ENCODE measurements around the gene FSHR. TPM values are rescaled to one million over a fixed set of nuclear protein-coding genes. Genes with fewer than 3 reads are reported as not detected.

The FSHR gene
- total and polyA plus RNA-seq, 4 donors: not detected

DNA sequence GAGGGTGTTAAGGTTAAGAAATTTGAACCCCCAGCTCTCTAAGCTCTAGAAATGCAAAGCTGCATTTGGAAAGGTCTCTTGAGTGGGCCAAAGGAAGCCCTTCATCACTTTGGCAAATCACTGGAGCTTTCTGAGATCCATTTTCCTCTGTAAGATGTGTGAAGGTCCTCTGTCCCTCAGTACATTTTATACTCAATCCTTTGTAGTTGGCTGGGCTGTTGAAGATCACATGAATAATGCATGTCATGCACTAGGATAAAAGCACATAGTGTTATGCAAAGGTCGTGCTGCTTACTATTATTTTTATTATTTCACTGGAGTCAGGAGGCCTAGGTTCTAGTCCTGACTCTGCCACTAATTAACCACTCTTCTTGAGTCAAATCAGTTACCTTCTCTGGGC is 124.9 kb downstream of the FSHR start (continued):
- TF ChIP-seq, protein P1, sequence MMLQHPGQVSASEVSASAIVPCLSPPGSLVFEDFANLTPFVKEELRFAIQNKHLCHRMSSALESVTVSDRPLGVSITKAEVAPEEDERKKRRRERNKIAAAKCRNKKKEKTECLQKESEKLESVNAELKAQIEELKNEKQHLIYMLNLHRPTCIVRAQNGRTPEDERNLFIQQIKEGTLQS (IDR thresholded peaks at IDR 0.05): no peak
- no peak for TF ChIP-seq TAF1 (conservative IDR thresholded peaks at IDR 0.05)
- no peak for TF ChIP-seq NR2F2 (IDR thresholded peaks at IDR 0.05)

DNA sequence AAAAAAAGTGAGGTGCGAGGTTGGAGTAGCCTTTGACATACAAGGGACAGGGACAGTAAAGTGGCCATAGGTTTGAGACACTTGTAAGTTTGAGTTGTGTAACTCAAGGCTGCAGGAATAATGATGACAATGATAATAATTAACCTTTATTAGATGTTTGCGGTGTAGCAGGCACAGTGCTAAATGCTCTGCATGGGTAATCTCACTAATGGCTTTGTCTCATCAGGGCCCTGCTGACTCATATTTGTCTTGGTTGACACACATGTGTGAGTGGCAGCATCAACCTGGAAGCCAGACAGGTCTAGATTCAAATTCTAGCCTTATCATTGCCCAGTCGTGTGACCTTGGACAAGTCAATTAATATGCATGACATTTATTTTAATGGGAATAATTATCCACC is 126.2 kb downstream of the FSHR start:
- TF ChIP-seq YY1 (IDR thresholded peaks at IDR 0.05) (no peak), TAF1 (conservative IDR thresholded peaks at IDR 0.05) (no peak), RAD21 (IDR thresholded peaks at IDR 0.05) (no peak)
- TF ChIP-seq, protein P2, sequence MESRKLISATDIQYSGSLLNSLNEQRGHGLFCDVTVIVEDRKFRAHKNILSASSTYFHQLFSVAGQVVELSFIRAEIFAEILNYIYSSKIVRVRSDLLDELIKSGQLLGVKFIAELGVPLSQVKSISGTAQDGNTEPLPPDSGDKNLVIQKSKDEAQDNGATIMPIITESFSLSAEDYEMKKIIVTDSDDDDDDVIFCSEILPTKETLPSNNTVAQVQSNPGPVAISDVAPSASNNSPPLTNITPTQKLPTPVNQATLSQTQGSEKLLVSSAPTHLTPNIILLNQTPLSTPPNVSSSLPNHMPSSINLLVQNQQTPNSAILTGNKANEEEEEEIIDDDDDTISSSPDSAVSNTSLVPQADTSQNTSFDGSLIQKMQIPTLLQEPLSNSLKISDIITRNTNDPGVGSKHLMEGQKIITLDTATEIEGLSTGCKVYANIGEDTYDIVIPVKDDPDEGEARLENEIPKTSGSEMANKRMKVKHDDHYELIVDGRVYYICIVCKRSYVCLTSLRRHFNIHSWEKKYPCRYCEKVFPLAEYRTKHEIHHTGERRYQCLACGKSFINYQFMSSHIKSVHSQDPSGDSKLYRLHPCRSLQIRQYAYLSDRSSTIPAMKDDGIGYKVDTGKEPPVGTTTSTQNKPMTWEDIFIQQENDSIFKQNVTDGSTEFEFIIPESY (IDR thresholded peaks at IDR 0.05): no peak
- no peaks in the 10 kb centered on the region for H3K9me3 ChIP-seq (ENCODE audit: control insufficient read depth in 4 of 4, low read length in 3 of 4)
- WGBS: 83% methylated on average over 3 of the region's 3 CpGs
- no peak overlapping the region for H3K27ac ChIP-seq (ENCODE audit: low read depth in 1 of 2, low read length in 2 of 2)
- no peak for DNase-seq (ENCODE audit: low spot score)
- H3K36me3 ChIP-seq (ENCODE audit: control insufficient read depth in 4 of 4, insufficient read depth in 3 of 4, low read depth in 1 of 4, low read length in 3 of 4): no peaks in the 10 kb centered on the region
- H3K9ac ChIP-seq (ENCODE audit: low read depth in 1 of 2, low read length in 2 of 2): no peak overlapping the region
- no peaks in the 10 kb centered on the region for H3K27me3 ChIP-seq (ENCODE audit: control insufficient read depth in 4 of 4, insufficient read depth in 4 of 4, low read length in 3 of 4)
- H3K4me3 ChIP-seq (ENCODE audit: low read depth in 1 of 3, low read length in 3 of 3): no peak overlapping the region
- H3K4me1 ChIP-seq (ENCODE audit: control insufficient read depth in 4 of 4, insufficient read depth in 4 of 4, low read length in 3 of 4): no peaks in the 10 kb centered on the region

DNA sequence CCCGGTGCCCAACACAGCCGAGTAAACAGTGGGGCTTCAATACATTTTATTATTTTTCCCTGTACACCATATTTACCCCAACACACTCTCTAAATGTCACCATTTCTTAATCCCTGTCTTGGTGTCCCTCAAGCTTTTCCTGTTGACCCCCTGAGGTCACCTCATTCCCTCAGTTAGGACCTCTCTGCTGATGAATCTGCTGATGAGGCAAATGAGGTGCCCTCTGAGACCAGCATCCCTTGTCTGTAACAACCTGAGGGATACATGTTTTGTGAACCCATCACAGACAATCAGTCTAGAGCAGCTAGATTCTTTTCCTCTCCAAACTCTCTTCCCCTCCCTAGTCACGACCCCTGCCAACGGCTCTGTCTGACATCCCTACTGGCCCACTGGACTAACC is 127.6 kb downstream of the FSHR start:
- no peaks in the 10 kb centered on the region for H3K27me3 ChIP-seq (ENCODE audit: control insufficient read depth in 4 of 4, insufficient read depth in 4 of 4, low read length in 3 of 4)
- no peak for DNase-seq (ENCODE audit: low spot score)
- H3K9ac ChIP-seq (ENCODE audit: low read depth in 1 of 2, low read length in 2 of 2): no peak overlapping the region
- 75% methylated on average over 4 of the region's 4 CpGs for WGBS
- no peaks in the 10 kb centered on the region for H3K36me3 ChIP-seq (ENCODE audit: control insufficient read depth in 4 of 4, insufficient read depth in 3 of 4, low read depth in 1 of 4, low read length in 3 of 4)
- TF ChIP-seq EGR1 (IDR thresholded peaks at IDR 0.05; ENCODE audit: low read depth in 2 of 2) (no peak), GABPA (IDR thresholded peaks at IDR 0.05 in 1 of 2, conservative IDR thresholded peaks at IDR 0.05 in 1 of 2) (no peak), FOXA1 (IDR thresholded peaks at IDR 0.05) (no peak), HNF4G (IDR thresholded peaks at IDR 0.05) (no peak), RAD21 (IDR thresholded peaks at IDR 0.05) (no peak), TAF1 (conservative IDR thresholded peaks at IDR 0.05) (no peak), YY1 (IDR thresholded peaks at IDR 0.05) (no peak), SP1 (IDR thresholded peaks at IDR 0.05) (no peak), RXRA (IDR thresholded peaks at IDR 0.05) (no peak)
- TF ChIP-seq, protein P3, sequence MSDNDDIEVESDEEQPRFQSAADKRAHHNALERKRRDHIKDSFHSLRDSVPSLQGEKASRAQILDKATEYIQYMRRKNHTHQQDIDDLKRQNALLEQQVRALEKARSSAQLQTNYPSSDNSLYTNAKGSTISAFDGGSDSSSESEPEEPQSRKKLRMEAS (IDR thresholded peaks at IDR 0.05): no peak
- TF ChIP-seq, protein P4, sequence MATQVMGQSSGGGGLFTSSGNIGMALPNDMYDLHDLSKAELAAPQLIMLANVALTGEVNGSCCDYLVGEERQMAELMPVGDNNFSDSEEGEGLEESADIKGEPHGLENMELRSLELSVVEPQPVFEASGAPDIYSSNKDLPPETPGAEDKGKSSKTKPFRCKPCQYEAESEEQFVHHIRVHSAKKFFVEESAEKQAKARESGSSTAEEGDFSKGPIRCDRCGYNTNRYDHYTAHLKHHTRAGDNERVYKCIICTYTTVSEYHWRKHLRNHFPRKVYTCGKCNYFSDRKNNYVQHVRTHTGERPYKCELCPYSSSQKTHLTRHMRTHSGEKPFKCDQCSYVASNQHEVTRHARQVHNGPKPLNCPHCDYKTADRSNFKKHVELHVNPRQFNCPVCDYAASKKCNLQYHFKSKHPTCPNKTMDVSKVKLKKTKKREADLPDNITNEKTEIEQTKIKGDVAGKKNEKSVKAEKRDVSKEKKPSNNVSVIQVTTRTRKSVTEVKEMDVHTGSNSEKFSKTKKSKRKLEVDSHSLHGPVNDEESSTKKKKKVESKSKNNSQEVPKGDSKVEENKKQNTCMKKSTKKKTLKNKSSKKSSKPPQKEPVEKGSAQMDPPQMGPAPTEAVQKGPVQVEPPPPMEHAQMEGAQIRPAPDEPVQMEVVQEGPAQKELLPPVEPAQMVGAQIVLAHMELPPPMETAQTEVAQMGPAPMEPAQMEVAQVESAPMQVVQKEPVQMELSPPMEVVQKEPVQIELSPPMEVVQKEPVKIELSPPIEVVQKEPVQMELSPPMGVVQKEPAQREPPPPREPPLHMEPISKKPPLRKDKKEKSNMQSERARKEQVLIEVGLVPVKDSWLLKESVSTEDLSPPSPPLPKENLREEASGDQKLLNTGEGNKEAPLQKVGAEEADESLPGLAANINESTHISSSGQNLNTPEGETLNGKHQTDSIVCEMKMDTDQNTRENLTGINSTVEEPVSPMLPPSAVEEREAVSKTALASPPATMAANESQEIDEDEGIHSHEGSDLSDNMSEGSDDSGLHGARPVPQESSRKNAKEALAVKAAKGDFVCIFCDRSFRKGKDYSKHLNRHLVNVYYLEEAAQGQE (IDR thresholded peaks at IDR 0.05): no peak
- TF ChIP-seq, protein P5, sequence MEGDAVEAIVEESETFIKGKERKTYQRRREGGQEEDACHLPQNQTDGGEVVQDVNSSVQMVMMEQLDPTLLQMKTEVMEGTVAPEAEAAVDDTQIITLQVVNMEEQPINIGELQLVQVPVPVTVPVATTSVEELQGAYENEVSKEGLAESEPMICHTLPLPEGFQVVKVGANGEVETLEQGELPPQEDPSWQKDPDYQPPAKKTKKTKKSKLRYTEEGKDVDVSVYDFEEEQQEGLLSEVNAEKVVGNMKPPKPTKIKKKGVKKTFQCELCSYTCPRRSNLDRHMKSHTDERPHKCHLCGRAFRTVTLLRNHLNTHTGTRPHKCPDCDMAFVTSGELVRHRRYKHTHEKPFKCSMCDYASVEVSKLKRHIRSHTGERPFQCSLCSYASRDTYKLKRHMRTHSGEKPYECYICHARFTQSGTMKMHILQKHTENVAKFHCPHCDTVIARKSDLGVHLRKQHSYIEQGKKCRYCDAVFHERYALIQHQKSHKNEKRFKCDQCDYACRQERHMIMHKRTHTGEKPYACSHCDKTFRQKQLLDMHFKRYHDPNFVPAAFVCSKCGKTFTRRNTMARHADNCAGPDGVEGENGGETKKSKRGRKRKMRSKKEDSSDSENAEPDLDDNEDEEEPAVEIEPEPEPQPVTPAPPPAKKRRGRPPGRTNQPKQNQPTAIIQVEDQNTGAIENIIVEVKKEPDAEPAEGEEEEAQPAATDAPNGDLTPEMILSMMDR (IDR thresholded peaks at IDR 0.05; ENCODE audit: low read depth, low read length, missing input control): no peak
- TF ChIP-seq, protein P1 (IDR thresholded peaks at IDR 0.05): no peak
- no peaks in the 10 kb centered on the region for H3K4me1 ChIP-seq (ENCODE audit: control insufficient read depth in 4 of 4, insufficient read depth in 4 of 4, low read length in 3 of 4)
- H3K9me3 ChIP-seq (ENCODE audit: control insufficient read depth in 4 of 4, low read length in 3 of 4): no peaks in the 10 kb centered on the region
- no peak overlapping the region for H3K27ac ChIP-seq (ENCODE audit: low read depth in 1 of 2, low read length in 2 of 2)
- H3K4me3 ChIP-seq (ENCODE audit: low read depth in 1 of 3, low read length in 3 of 3): no peak overlapping the region
